CD8-positive, alpha-beta memory T cell (primary cell): Measurements from ENCODE around the gene PIAS1. TPM values are rescaled to one million over a fixed set of nuclear protein-coding genes. Genes with fewer than 3 reads are reported as not detected.
"Not testable (repeated sequence)": the region's sequence is repeated elsewhere in the genome, so short reads cannot be mapped to it uniquely, and the experiment has no call there.

Source experiments
- CTCF ChIA-PET: fragments of 350-600 bp; sonication (Branson Sonifier 250); formaldehyde crosslinking; loops from one replicate; lab custom pipeline; 2021; ENCODE audit warnings: antibody characterized with exemption; lab: Charles Lee
- POLR2A ChIA-PET: fragments of 350-600 bp; sonication (Branson Sonifier 250); formaldehyde crosslinking; loops from one replicate; lab custom pipeline; 2021; ENCODE audit warnings: antibody characterized with exemption; lab: Charles Lee
- DNase-seq, 5 donors: peaks; one replicate each; pipeline versions ENCODE4 v3.0.0 to v3.0.0-alpha.2; 2020 to 2022; ENCODE audit warnings: mixed read lengths in 1 of 5
- H3K27ac ChIP-seq: one replicate; pipeline ENCODE4 v1.7.0; 2013; ENCODE audit warnings: low read depth, mild to moderate bottlenecking, low read length, moderate library complexity
- H3K27me3 ChIP-seq: 2 replicates; pipeline ENCODE4 v1.7.0; 2013; ENCODE audit warnings: low read length, mild to moderate bottlenecking; ENCODE audit not compliant: insufficient read depth, poor library complexity, severe bottlenecking
- H3K36me3 ChIP-seq: 2 replicates; pipeline ENCODE4 v1.7.0; 2013; ENCODE audit warnings: mild to moderate bottlenecking, low read length, moderate library complexity; ENCODE audit not compliant: insufficient read depth
- H3K4me1 ChIP-seq: 2 replicates; pipeline ENCODE4 v1.7.0; 2013; ENCODE audit warnings: mild to moderate bottlenecking, low read length, moderate library complexity; ENCODE audit not compliant: insufficient read depth
- H3K4me3 ChIP-seq: 2 replicates; pipeline ENCODE4 v1.7.0; 2013; ENCODE audit warnings: mild to moderate bottlenecking, low read length
- H3K9me3 ChIP-seq: 2 replicates; pipeline ENCODE4 v1.7.0; 2013; ENCODE audit warnings: mild to moderate bottlenecking, low read length
- H3K27ac Mint-ChIP-seq, 8 donors: one replicate each; pipeline ENCODE4 v1.8.0; 2020 to 2021; ENCODE audit warnings: mixed read lengths in 8 of 8, mild to moderate bottlenecking in 6 of 8, inconsistent platforms in 3 of 8, moderate library complexity in 3 of 8
- H3K27me3 Mint-ChIP-seq, 2 donors: one replicate each; pipeline ENCODE4 v1.8.0; 2020 to 2021; ENCODE audit warnings: mixed read lengths in 2 of 2, mild to moderate bottlenecking in 1 of 2, moderate library complexity in 1 of 2
- H3K36me3 Mint-ChIP-seq, 3 donors: one replicate each; pipeline ENCODE4 v1.8.0; 2020 to 2021; ENCODE audit warnings: mixed read lengths in 3 of 3, inconsistent platforms in 1 of 3, mild to moderate bottlenecking in 1 of 3
- H3K4me1 Mint-ChIP-seq, 3 donors: one replicate each; pipeline ENCODE4 v1.8.0; 2020 to 2021; ENCODE audit warnings: mixed read lengths in 3 of 3, inconsistent platforms in 1 of 3, mild to moderate bottlenecking in 1 of 3
- H3K4me3 Mint-ChIP-seq, 7 donors: one replicate each; pipeline ENCODE4 v1.8.0; 2020 to 2021; ENCODE audit warnings: mixed read lengths in 7 of 7, mild to moderate bottlenecking in 6 of 7, moderate library complexity in 4 of 7, inconsistent platforms in 2 of 7
- H3K9me3 Mint-ChIP-seq, 5 donors: one replicate each; pipeline ENCODE4 v1.8.0; 2020 to 2022; ENCODE audit warnings: mixed read lengths in 5 of 5, mild to moderate bottlenecking in 3 of 5, moderate library complexity in 2 of 5, inconsistent platforms in 1 of 5
- polyA plus RNA-seq: library from polyadenylated mRNA; unstranded; fragments of 300-500 nt; fragmentation: Illumina TruSeq; gene quantifications from one replicate; pipeline ENCODE4 v1.2.3, GENCODE V29; 2021
- total RNA-seq, 2 experiments: library from RNA; stranded (reverse); gene quantifications; one replicate each; pipeline ENCODE4 v1.2.3, GENCODE V29; 2021

PIAS1 gene
- total RNA-seq (10 to 100 TPM; 25.5 to 30.2 TPM), polyA plus RNA-seq (127 TPM)

- H3K4me3 ChIP-seq: peak within 1 kb of the TSS; percentile 73
- Mint-ChIP-seq H3K27ac (peak within 1 kb of the TSS; percentile 87 to 99 (median 92)), H3K4me1 (peaks cover 39 to 50% (median 44%) of the 10 kb centered on the region in 3 donors), H3K36me3 (peaks cover 0 to 10% (median 0%) of the 10 kb centered on the region in 3 donors), H3K27me3 (peaks cover 0 to 2% of the 10 kb centered on the region in 2 donors), H3K4me3 (peak within 1 kb of the TSS; percentile 90 to 98 (median 93)), H3K9me3 (no peaks in the 10 kb centered on the region)
- H3K4me1 ChIP-seq: peaks cover 38% of the 10 kb centered on the region
- ChIA-PET CTCF (no interaction called here), POLR2A (interaction anchor here (1.2 to 1.3 kb wide), 2 partner anchors 11 to 213 kb away, joined by 3 to 4 read pairs; no protein-coding TSS in a partner anchor)
- DNase-seq: peak; percentile 89 to 96 (median 93)
- no peaks in the 10 kb centered on the region for H3K27me3 ChIP-seq
- H3K9me3 ChIP-seq: no peaks in the 10 kb centered on the region
- H3K36me3 ChIP-seq: no peaks in the 10 kb centered on the region
- H3K27ac ChIP-seq: peak within 1 kb of the TSS; percentile 82
These were observed at the start of gene PIAS1 for GRCh38 chr15:68053701-68054627. Gene PIAS1 (plus strand): TSS chr15:68054315. CDS start chr15:68054327, 12 bp downstream.

GRCh38 chr15:68007642-68008041 lies 46.5 kb upstream of the PIAS1 start:
- Mint-ChIP-seq H3K9me3 (peaks cover 4 to 13% (median 7%) of the 10 kb centered on the region in 5 donors), H3K27me3 (peaks cover 15 to 32% of the 10 kb centered on the region in 2 donors), H3K4me3 (peak overlapping the region in 1 of 7 donors; percentile 33), H3K36me3 (peaks cover 0 to 11% (median 3%) of the 10 kb centered on the region in 3 donors)
- H3K27me3 ChIP-seq, H3K4me1 Mint-ChIP-seq, DNase-seq, H3K36me3 ChIP-seq, H3K4me1 ChIP-seq, H3K9me3 ChIP-seq, POLR2A ChIA-PET, H3K27ac ChIP-seq, H3K4me3 ChIP-seq, H3K27ac Mint-ChIP-seq: not testable (repeated sequence)
- CTCF ChIA-PET: interaction anchor here (0.6 kb wide), 1 partner anchor 12 kb away, joined by 3 read pairs; no protein-coding TSS in a partner anchor

- H3K36me3 ChIP-seq: no peaks in the 10 kb centered on the region
- Mint-ChIP-seq H3K4me3 (no peak overlapping the region), H3K27ac (no peak overlapping the region), H3K9me3 (peaks cover 4 to 16% (median 7%) of the 10 kb centered on the region in 5 donors), H3K36me3 (peaks cover 0 to 11% (median 3%) of the 10 kb centered on the region in 3 donors), H3K27me3 (peaks cover 17 to 49% of the 10 kb centered on the region in 2 donors), H3K4me1 (no peaks in the 10 kb centered on the region)
- ChIA-PET POLR2A (no interaction called here), CTCF (no interaction called here)
- H3K4me1 ChIP-seq: no peaks in the 10 kb centered on the region
- no peak overlapping the region for H3K4me3 ChIP-seq
- no peaks in the 10 kb centered on the region for H3K27me3 ChIP-seq
- no peaks in the 10 kb centered on the region for H3K9me3 ChIP-seq
- DNase-seq: no peak
- no peak overlapping the region for H3K27ac ChIP-seq
These were observed 43.6 kb upstream of the PIAS1 start for GRCh38 chr15:68010361-68011153.

GRCh38 chr15:68012911-68013310 lies 41.2 kb upstream of the PIAS1 start:
- no peaks in the 10 kb centered on the region for H3K4me1 ChIP-seq
- DNase-seq: no peak
- POLR2A ChIA-PET: no interaction called here
- Mint-ChIP-seq H3K27ac (no peak overlapping the region), H3K9me3 (peaks cover 0 to 6% (median 2%) of the 10 kb centered on the region in 5 donors), H3K4me3 (no peak overlapping the region), H3K27me3 (peaks cover 15 to 44% of the 10 kb centered on the region in 2 donors), H3K4me1 (no peaks in the 10 kb centered on the region), H3K36me3 (peaks cover 0 to 5% (median 0%) of the 10 kb centered on the region in 3 donors)
- no peak overlapping the region for H3K27ac ChIP-seq
- CTCF ChIA-PET: no interaction called here
- no peaks in the 10 kb centered on the region for H3K9me3 ChIP-seq
- H3K4me3 ChIP-seq: no peak overlapping the region
- H3K36me3 ChIP-seq: no peaks in the 10 kb centered on the region
- no peaks in the 10 kb centered on the region for H3K27me3 ChIP-seq

- no peak overlapping the region for H3K27ac Mint-ChIP-seq
- no peaks in the 10 kb centered on the region for H3K27me3 ChIP-seq
- POLR2A ChIA-PET: no interaction called here
- H3K4me1 Mint-ChIP-seq: no peaks in the 10 kb centered on the region
- H3K9me3 Mint-ChIP-seq: peaks cover 0 to 2% (median 0%) of the 10 kb centered on the region in 5 donors
- H3K27me3 Mint-ChIP-seq: peaks cover 15 to 35% of the 10 kb centered on the region in 2 donors
- H3K4me3 ChIP-seq: no peak overlapping the region
- DNase-seq: no peak
- peaks cover 0 to 5% (median 0%) of the 10 kb centered on the region in 3 donors for H3K36me3 Mint-ChIP-seq
- no peak overlapping the region for H3K27ac ChIP-seq
- H3K9me3 ChIP-seq: no peaks in the 10 kb centered on the region
- CTCF ChIA-PET: no interaction called here
- no peaks in the 10 kb centered on the region for H3K4me1 ChIP-seq
- H3K4me3 Mint-ChIP-seq: no peak overlapping the region
- H3K36me3 ChIP-seq: no peaks in the 10 kb centered on the region
These were observed 39.9 kb upstream of the PIAS1 start for GRCh38 chr15:68014219-68014618.

- CTCF ChIA-PET: no interaction called here
- H3K36me3 Mint-ChIP-seq: no peaks in the 10 kb centered on the region
These were observed 38.9 kb upstream of the PIAS1 start for GRCh38 chr15:68015244-68015643.

GRCh38 chr15:68017201-68017600 lies 36.9 kb upstream of the PIAS1 start:
- H3K9me3 Mint-ChIP-seq: peaks cover 0 to 2% (median 0%) of the 10 kb centered on the region in 5 donors
- no peak for DNase-seq
- no peak overlapping the region for H3K4me3 Mint-ChIP-seq
- peak overlapping the region in 1 of 8 donors; percentile 81 for H3K27ac Mint-ChIP-seq
- Histone ChIP-seq H3K4me3 (no peak overlapping the region), H3K4me1 (no peaks in the 10 kb centered on the region), H3K27me3 (no peaks in the 10 kb centered on the region), H3K27ac (no peak overlapping the region), H3K9me3 (no peaks in the 10 kb centered on the region), H3K36me3 (no peaks in the 10 kb centered on the region)
- CTCF ChIA-PET: no interaction called here
- POLR2A ChIA-PET: no interaction called here
- H3K27me3 Mint-ChIP-seq: peaks cover 4 to 25% of the 10 kb centered on the region in 2 donors
- H3K36me3 Mint-ChIP-seq: no peaks in the 10 kb centered on the region
- no peaks in the 10 kb centered on the region for H3K4me1 Mint-ChIP-seq

More at GRCh38 chr15:68015244-68015643, 38.9 kb upstream of the PIAS1 start:
- Histone ChIP-seq H3K36me3 (no peaks in the 10 kb centered on the region), H3K27ac (no peak overlapping the region), H3K27me3 (no peaks in the 10 kb centered on the region), H3K9me3 (no peaks in the 10 kb centered on the region), H3K4me3 (no peak overlapping the region), H3K4me1 (no peaks in the 10 kb centered on the region)
- no peak overlapping the region for H3K4me3 Mint-ChIP-seq
- H3K27me3 Mint-ChIP-seq: peaks cover 11 to 26% of the 10 kb centered on the region in 2 donors
- H3K4me1 Mint-ChIP-seq: no peaks in the 10 kb centered on the region
- POLR2A ChIA-PET: no interaction called here
- H3K27ac Mint-ChIP-seq: no peak overlapping the region
- DNase-seq: no peak
- H3K9me3 Mint-ChIP-seq: peaks cover 0 to 2% (median 0%) of the 10 kb centered on the region in 5 donors
